ENCODE measurements around the gene LAMP1.
"Not testable (repeated sequence)": the region's sequence is repeated elsewhere in the genome, so short reads cannot be mapped to it uniquely, and the experiment has no call there.

The LAMP1 gene, protein sequence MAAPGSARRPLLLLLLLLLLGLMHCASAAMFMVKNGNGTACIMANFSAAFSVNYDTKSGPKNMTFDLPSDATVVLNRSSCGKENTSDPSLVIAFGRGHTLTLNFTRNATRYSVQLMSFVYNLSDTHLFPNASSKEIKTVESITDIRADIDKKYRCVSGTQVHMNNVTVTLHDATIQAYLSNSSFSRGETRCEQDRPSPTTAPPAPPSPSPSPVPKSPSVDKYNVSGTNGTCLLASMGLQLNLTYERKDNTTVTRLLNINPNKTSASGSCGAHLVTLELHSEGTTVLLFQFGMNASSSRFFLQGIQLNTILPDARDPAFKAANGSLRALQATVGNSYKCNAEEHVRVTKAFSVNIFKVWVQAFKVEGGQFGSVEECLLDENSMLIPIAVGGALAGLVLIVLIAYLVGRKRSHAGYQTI

DNA sequence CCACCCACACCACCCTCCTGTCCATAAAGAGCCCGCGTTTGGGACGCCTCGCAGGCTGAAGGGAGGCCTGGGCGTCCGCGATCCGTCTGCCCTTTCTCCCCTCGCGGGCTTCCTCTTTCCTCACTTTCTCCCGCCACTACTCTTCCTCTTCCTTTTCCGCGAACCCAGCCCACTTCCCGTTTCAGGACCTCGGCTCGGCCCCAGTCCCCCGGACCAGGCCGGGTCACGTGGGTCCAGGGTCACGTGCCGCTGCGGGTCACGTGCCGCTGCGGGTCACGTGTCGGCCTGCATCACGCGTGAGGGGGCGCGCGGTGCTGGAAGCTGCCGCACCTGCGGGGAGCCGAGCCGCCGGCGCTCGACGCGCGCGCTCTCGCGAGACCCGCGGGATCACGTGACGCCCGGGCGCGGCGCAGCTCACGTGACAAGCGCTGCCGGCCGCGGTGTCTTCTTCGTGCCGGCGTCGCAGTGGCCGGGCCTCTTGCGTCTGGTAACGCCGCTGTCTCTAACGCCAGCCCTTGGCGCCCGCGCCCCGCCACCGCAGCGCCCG, at the start of gene LAMP1:
Gene LAMP1 (plus strand): TSS at position 417 of the 547 bp plus-strand sequence. CDS start 196 bp downstream, outside the sequence.
- peak; percentile 7 for DNase-seq

DNA sequence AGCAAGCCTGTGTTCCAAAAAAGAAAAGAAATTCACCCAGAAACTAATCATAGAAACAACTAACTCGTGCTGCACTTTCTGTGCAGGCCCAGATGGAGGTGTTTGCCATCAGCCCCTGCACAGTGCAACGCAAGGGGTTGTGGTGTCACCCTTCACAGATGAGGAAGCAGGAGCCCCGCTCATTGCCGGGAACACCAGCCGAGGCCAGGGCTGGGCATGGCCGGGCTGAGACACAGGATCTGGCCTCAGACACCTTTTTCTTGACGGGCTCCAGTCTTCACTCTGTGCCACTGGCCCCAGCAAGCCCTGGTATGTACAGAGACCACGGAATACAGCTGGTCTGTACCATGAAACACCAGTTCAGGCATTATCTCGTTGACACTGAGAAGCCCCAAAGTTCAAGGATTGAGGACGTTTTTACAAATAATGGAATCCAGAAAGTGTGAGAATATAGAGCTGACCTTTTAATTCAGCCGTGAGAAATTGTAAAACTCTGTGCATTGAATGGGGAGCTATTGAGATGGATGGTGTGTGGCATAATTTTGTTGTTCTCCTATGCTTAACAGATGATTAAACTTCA, 44.4 kb upstream of the LAMP1 start:
- no peak for DNase-seq

DNA sequence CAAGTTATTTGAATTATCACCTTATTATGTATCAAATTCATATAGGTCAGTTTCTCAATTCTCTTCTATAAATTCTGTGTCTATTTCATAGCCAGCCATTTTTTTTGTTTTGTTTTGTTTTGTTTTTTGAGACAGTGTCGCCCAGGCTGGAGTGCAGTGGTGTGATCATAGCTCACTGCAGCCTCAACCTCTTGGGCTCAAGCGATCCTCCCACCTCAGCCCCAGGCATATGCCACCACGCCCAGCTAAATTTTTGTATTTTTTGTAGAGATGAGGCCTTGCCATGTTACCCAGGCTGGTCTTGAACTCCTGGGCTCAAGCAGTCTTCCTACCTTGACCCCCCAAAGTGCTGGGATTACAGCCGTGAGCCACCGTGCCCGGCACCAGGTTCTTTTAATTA, 39.1 kb upstream of the LAMP1 start:
- not testable (repeated sequence) for DNase-seq

DNA sequence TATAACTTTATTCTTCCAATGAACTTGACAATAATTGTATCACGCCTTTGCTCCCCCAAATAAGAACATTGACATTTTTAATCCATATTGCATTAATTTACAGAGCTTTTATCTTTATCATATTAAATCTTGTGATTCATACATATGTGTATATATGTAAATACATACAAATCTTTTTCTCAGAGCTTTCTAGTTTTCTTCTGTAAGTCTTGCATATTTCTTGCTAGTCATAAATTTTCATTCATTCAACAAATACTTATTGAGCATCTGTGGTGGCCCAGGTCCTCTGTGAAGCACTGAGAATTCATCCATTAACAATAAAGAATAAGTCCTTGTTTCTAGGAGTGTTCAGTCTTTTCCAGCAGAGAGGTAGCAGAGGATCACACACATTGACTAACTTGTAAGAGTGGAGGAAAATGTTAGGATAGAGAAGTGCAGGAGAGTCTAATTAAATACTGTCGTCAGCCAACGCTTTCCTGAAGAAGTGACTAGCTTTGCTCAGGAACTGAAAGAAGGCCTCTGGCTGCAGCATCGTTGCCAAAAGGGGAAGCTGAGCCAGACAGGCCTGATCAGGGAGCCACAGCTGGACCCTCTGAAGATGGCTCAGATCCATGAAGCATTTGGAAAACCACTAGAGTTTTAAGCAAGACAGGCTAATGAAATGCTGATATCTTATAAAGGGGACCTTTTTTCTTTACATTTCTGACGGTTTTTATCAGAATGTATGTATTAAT, 38.6 kb upstream of the LAMP1 start:
- DNase-seq, result no peak

DNA sequence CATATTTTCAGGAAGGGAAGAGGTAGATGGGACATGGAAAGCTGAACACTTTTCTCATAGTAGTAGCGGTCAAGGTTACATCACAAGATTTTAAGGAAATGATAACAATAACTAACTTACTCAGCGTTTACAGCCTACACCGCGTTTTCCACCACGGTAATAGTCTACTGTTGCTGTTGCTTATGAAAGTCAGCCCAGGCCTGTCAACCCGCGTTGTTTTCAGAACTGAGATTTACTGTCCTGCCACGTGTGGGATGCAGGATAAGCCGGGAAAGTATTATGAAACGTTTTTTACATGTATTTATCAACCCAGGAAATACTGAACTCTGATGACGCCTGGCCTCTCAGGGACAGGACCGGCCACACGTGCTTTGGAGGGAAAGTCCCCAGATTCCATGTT, 36.0 kb upstream of the LAMP1 start:
- no peak for DNase-seq

DNA sequence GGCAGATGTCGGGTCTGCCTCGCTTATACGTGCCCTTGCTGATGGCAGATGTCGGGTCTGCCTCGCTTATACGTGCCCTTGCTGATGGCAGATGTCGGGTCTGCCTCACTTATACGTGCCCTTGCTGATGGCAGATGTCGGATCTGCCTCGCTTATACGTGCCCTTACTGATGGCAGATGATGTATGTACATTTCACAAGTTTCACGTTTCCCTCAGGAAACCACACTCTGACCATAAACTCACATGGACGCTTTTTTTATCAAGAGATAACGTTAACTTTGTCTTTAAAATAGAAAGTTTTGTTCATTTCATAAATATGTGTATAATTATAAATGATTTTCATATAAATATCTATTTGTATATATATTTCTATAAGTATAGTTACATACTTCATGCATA, 34.0 kb upstream of the LAMP1 start:
- not testable (repeated sequence) for DNase-seq

DNA sequence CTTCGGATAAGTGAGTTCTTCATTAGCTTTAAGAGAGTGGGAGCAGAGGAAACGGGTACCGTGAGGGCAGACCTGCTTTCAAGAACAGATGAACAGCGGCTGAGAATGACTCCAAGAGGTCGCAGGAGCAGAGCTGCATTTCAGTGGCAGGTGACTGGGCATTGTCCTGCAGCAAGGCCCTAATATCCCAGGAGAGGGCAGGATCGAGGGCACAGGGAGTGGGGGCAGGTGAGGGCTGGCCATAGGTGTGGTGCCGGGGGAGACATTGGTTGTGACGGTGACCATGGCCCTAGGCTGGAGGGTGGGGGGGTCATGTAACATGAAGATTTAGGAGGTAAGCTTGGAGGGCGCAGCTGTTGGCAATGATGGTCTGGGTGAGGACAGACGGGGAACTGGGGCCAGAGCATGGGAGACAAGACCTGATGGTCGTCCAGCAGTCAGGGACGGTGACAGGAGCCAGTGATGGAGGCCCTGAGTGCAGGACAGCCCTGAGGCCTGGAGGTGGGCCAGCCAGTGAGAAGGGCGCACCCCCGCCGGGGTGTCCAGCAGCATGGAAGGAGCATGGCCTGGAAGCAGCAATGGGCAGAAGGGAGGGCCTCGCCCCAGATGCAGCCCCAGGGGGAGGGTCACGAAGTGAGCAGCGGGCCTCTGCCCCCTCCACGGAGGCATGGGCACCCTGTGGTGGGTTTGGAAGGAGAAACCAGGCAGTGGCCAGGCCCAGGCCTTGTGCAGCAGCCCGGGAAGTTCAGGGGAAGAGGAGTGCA, 29.2 kb upstream of the LAMP1 start:
- DNase-seq, result no peak

DNA sequence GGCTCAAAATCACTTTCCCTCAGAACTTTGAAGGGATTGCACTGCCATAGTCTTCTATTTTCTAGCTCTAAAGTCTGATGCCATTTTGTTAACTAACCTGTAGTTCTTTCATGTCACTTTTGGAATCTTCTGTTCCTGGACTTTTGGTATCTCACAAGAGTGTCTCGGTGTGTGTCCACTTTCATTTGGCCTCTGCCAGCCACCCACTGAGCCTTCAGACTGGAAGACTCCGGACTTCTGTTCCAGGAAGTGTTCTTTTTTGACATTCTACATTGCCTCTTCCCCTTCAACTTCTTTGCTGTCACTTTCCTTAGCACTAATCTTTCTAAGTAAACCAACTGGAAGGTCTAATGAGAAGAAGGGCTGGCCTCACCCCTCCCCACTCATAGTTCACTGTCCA, 25.0 kb upstream of the LAMP1 start:
- no peak for DNase-seq

DNA sequence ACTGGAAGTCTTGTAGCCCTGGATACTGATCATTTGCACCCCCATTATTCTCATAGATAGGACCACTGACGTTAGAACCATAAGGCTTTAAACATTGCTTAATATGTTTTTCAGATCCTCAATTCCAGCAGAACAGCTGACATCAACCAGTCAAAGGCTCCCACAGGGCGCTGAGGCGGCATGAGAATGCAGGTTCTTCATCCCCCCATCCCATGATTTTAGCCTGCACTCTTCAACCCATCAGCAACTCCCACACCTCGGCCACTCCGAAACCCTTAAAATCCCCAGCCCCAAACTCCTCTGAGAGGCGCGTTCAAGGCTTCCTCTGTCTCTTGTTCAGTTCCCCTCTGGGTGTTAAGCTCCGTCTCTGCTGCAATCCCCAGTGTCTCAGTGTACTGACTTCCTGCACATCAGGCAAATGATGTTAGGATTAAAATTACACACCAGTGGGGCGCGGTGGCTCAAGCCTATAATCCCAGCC, 24.3 kb upstream of the LAMP1 start:
- no peak for DNase-seq

DNA sequence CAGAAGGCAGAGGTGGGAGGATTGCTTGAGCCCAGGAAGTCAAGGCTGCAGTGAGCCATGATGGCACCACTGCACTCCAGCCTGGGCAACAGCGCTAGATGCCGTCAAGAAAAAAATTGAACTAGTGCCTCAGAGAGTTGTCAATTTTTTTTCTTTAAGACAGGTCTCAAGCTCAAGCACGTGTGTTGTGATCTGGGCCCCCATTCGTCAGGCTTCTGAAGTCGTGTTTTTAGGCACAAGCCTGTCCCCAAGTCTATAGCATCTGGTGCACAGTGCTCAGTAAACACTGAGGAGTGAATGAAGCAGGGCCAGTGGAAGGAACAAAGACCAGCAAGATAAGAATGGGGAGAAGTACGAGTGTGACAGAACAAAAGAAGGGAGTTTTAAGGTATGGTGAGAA, 23.7 kb upstream of the LAMP1 start:
- no peak for DNase-seq

DNA sequence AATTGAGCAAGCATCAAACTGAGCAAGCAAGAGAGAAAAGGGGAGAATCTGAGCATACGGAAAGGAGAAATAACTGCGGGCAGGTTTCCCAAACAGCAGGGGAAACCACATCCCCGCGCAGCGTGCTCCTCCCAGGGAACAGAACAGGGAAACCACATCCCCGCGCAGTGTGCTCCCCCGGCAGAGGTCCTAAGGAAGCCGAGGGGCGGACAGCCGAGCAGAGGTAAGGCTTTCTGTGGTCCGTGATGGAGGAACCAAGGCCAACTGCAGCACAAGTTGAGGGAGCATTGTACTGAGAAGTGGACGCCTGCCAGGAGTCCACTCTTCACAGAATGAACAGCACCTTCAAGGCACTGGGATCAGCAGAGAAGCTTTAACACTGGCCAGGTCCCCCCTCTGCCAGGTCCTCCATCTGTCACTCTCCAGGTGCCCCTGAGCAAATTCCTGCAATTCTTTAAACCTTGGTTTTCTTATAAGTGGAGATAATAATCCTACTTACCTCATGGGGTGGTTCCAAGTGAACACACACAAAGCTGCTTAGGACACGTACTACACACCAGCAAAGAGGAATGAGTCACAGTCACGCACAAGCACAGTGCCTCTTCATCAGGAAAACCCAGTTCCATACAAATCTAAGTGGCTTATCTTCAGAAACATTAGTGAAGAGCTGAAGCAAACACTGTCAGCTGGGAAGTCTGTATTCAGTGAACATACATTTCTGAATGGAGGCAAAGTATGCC, 23.0 kb upstream of the LAMP1 start:
- no peak for DNase-seq

DNA sequence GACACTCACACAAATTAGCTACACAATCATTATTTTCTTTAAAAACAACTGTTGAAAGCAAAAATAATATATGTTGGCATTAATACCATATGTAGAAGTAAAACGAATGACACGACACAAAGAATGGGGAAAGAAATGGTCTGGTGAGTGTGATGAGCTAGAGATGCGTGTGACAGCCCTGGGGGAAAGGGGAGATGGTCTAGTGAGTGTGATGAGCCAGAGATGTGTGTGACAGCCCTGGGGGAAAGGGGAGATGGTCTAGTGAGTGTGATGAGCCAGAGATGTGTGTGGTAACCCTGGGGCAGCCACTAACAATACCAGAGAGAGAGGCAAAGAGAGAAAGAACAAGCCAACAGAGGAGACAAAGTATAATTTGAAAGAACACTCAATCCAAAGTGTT, 22.3 kb upstream of the LAMP1 start:
- no peak for DNase-seq

DNA sequence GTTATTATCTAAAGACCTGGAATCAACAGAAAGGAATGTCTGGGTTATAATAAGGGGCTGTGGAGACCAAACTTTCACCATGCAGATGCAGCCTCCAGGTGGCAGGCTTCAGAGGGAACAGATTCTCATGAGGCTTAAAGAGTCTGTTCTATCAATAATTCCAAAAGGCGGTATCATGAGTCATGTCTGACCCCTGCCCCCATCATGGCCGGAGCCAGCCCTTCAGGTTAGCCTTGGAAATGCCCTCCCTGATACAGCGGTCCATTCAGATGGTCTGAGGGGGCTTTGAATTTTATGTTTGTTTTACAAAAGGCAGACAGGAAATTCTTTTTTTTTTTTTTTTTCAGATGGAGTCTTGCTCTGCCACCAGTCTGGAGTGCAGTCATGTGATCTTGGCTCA, 21.7 kb upstream of the LAMP1 start:
- no peak for DNase-seq

DNA sequence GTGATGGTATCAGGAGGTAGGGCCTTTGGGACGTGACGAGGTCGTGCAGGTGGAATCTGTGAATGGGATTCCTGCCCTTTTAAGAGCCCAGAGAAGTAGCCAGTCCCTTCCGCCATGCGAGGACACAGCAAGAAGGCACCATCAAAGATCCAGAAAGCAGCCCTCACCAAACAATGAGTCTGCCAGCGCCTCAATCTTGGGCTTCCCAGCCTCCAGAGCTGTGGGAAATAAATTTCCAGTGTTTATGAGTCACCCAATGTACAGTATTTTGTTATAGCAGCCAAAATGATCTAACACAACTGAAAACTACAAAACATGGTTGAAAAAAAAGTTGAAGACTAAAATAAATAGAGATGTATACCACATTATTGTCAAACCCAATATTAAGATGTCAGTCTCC, 16.9 kb upstream of the LAMP1 start:
- no peak for DNase-seq

DNA sequence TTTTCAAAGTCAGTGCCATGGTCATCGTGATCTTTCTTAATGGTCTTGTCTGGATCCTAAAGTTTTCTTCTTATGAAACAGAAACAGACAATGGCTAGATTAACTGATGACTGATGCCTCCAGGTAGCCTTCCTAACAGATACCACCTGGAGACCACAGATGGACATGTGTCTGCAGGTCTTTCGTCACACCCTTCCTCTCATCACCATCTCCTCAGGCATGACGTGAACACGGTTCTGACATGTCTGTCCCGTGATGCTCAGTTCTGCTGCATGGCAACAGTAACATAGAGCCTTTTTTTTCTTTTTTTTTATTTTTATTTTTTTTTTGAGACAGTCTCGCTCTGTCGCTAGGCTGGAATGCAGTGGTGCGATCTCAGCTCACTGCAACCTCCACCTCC, 13.1 kb upstream of the LAMP1 start:
- DNase-seq, result no peak

DNA sequence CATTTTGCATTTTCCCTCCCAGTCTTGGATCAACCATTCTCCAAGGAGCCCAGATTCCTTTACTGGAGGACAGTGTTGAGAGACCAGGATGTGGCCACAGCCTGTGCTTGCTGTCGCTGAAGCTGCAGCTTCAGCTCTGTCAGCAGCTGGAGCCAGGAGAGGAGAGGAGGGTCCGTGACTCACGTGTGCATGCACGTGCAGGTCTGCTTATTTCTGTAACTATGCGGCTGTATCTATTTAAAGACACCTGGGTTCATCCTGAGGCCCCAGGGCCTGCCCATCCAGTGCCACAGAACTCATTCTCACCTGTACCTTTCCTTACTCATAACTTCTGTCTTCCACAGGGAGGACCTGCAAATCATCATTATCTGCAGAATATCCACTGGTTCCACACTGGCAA, 8.2 kb upstream of the LAMP1 start:
- DNase-seq, result no peak

DNA sequence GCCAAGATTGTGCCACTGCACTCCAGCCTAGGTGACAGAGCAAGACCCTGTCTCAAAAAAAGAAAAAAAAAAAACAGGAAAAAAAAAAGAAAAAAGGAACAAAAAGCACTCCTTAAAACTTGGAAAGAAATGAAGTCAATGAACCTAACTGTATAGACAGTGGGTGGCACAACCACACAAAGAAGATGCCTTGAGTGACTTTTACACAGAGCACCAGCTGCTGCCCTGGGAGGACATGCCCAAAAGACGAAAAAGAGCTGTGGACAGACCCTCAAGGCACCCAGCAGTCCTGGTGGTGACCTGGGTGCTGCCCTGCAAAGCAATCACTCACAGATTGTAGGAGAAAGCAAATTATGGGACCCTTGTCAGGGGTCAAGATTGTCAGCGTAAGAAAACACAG, 5.9 kb upstream of the LAMP1 start:
- no peak for DNase-seq

DNA sequence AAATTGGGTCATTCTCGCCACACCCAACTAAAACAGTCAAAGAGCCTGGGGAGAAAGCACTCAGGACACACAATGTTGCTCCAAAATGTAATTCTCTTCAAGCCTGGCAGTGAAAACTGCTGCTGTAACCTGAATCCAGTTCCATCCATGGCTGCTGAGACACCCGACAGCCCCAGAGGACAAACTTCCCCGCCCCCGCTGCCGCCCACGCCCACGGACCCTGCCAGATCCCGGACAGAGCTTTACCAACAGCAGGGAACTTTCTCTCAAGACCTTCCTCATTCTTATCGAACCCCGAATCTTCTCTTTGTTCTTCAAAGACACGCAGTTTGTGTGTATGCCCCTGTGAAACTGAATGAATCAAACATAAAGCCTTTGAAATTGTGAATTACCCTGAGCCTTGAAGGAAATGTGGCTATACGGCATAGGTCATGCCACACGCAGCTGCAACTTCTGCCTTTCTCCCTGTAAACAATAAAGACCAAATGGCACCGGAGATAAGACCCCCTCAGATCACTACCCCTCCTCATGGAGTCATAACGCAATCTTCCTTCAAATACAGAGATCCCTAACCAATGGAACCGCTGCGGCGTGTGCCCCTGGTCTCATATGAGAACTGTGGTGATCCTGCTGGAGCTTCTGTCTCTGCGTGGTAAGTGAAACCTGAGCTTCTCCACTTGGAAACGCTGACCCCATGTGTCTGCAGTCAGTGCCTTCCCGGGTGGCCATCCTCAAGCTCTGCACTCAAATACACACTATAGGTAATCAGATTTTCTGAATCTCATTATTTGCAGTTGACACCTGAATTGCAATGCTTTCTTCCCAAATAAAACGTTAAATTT, 4.8 kb upstream of the LAMP1 start:
- no peak for DNase-seq

DNA sequence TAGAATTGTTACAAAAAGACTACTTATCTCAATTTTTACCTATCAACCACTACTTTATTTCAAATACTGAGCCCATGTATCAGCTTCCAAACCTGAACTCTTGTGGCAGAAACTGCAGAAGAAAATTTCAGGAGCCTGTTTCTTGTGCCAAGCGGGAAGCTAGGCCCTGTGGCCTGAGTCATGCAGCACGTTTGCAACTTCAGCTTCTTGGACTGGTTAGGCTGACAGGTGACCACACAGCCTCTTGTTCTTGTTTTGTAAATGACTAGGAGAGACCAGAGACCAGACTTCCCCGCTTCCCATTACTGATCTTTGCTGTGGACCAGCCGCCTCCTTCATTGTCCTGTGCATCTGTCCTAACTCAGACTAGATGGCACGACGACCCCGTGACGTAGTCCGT, 3.4 kb upstream of the LAMP1 start:
- no peak for DNase-seq

DNA sequence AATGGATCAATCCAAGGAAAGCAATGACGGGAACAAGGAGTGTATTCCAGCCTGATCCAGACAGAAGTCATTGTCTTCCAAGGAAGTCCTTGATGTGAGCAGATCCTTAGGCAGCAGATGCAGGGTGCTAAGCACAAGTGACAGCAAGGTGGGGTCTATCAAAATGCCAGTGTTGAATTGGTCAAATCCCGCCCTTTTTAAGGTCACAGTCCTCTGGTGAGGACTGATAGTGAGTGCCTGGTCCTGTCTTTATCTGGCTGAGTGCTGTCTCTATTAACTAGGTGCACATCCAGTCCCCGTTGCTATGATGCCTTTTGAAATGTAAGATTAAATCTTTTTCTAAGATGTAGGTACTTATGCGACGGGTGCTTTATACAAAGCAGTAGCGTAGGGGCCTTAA, 1.3 kb upstream of the LAMP1 start:
- no peak for DNase-seq

DNA sequence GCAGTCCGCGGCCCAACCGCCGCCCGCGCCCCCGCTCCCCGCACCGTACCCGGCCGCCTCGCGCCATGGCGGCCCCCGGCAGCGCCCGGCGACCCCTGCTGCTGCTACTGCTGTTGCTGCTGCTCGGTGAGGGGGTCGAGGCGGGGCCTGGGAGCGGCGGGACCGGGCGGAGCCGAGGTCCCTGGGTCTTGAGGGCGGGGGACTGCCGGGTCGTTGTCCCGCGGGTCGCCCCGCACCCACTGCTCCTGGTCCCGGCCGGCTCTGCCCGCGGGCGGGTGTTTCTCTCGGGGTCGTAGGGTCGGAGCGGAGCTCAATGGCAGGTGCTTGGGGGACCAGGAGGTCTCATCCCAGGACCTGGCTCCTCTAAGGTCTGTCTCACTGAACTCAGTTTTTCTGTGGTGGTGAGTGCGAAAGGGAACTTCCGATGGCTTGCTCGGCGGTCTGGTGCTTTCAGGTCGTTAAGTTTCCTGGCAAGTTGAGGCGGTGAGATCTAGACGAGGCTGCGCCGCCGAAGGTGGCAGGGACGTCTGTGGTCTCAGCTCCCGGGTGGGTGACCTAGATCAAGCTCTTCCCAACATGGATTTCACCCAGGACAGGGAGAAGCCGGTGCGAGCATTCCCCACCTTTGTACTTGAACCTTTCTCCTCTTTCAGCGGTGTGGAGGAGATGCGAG, 467 bp downstream of the LAMP1 start:
- DNase-seq, result no peak
